PFSK-1 (cell line): ENCODE data around the gene ITGA11.

Source experiments
- POLR2AphosphoS5 ChIP-seq: IDR thresholded peaks from 2 replicates; pipeline ENCODE4 v1.6.1; 2012; ENCODE audit warnings: low read depth, mild to moderate bottlenecking, control low read depth, low read length, moderate library complexity
- TAF1 ChIP-seq: IDR thresholded peaks from 2 replicates; pipeline ENCODE4 v1.6.1; 2012; ENCODE audit warnings: low read length, control low read depth, borderline replicate concordance; ENCODE audit not compliant: insufficient read depth

GRCh38 chr15:68380456-68380855 lies 51.5 kb downstream of the ITGA11 start:
- no peak for TF ChIP-seq POLR2AphosphoS5
- no peak for TF ChIP-seq TAF1
